Activated CD4-positive, alpha-beta T cell treated with anti-CD3 and anti-CD28 coated beads for 48 hours (primary cell): ENCODE measurements around the gene REPIN1.

Experiments used
- DNase-seq: peaks from one replicate; pipeline ENCODE4 v3.0.0-alpha.2; 2020

Gene REPIN1

DNA sequence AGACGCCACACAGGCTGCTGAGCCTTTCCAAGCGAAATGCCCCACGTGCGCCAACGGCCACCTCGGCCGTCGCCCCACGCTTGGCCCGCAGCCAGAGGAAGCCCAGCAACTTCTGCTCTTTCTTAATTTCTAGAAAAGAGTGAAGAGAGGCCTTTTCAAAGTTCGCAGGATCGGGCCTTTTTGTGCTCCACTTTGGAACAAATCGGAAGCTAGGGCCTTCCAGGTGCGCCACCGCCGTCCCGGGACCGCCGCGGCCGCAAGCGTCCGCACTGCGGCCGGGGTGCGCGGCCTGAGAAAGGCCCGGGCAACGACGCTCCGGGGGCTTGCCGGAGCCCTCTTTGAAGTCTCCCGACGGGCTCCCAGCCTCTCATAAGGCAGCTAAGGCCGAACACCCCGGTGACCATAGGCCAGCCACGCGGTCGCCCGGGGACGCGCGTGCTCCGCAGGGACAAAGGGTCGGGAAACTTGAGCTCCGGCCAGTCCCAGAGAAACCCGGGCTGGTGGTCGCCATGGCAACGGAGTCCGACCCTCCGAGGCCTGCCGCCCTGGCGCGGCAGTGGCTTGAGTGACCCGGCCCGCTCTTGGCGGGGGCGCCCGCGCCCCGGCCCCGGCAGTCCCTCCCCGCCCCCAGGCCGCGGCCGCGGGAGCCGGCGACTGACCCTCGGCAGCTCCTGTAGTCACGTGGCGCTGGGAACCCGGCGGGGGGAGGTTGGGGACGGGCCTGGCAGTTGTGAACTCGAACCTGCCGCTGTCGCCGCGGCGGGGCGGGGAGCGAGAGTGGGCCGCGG, at the start of gene REPIN1:
Gene REPIN1 (plus strand): TSS at position 727 of the 788 bp plus-strand sequence. CDS start 890 bp downstream, outside the sequence.
- peak; percentile 87 for DNase-seq

DNA sequence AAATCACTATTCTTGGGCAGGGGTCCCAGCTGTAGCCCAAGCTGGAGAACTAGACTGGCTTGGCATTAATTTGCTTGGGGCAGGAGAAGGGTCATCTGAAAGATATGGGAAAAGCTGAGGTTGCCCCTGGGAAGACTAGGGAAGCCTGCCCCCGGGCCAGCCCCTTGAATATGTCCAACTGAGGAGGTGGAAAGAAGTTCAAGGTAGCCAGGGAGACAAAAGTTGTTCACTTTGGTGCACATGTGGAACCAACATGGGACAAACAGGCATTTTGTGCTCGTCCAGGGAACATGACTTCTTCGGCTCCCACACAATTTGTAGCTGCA, 46.9 kb upstream of the REPIN1 start:
- DNase-seq: no peak

DNA sequence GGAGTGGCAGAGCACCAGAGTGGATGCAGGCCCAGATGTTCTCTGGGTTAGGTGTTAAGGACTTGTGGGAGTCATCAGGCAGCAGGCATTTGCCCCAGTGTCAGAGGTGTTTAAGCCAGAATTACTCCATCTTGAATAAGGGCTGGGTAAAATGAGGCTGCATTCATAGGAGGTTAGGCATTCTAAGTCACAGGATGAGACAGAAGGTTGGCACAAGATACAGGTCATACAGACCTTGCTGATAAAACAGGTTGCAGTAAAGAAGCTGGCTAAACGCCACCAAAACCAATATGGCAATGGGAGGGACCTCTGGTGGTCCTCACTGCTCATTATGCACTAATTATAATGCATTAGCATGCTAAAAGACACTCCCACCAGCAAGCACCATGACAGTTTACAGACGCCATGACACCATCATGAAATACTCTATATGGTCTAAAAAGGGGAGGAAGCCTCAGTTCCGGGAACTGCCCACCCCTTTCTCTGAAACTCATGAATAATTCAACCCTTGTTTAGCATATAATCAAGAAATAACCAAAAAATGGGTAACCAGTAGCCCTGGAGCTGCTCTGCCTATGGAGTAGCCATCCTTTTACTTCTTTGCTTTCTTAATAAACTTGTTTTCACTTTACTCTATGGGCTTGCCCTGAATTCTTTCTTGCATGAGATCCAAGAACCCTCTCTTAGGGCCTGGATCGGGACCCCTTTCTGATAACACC, 46.3 kb upstream of the REPIN1 start:
- DNase-seq: peak; percentile 83

DNA sequence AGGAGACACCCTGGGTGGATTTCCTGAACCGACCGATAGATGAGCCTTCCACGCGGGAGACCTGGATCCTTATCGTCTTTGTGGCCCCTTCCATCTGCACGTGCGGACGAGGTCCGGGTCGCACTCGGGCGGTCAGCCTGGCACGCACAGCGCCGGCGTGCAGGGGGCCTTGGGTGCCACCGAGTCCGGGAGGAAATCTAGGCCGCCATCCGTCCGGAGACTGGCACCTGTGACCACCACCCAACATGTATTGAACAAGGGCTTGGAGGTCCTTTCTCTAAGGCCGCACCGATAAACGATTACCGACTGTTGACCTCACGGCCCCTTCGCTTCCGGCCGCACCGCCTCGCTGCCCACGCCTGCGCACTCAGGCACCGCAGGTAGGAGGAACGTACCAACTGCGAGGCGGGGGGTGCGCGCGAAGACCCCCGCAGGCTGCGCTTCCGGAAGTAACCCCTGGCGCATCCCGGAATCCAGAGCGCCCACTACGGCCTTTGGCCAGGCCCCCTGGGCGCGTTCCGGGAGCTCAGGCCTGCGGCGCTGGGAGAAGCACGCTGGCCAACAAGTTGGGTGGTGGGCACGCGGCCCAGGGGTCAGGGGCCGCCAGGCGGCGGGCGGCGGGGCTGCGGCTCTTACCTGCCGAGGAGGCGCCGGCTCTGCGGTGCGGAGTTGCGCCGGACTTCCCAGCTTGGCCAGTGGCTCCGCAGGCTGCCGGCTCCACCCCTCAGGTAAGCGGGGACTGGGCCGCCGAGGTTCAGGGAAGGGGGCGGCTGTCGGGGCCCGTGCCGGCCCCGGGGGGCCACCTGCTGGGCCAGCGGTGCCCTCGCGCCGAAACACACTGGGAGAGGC, 45.6 kb upstream of the REPIN1 start, which contains the start of the genes ACTR3C and LRRC61:
Gene ACTR3C (minus strand): TSS at position 713 of the 849 bp plus-strand sequence. CDS start 28,249 bp downstream, outside the sequence.
Gene LRRC61 (plus strand): TSS at position 523 of the 849 bp plus-strand sequence. CDS start 13,507 bp downstream, outside the sequence.
- DNase-seq: peak; percentile 75

DNA sequence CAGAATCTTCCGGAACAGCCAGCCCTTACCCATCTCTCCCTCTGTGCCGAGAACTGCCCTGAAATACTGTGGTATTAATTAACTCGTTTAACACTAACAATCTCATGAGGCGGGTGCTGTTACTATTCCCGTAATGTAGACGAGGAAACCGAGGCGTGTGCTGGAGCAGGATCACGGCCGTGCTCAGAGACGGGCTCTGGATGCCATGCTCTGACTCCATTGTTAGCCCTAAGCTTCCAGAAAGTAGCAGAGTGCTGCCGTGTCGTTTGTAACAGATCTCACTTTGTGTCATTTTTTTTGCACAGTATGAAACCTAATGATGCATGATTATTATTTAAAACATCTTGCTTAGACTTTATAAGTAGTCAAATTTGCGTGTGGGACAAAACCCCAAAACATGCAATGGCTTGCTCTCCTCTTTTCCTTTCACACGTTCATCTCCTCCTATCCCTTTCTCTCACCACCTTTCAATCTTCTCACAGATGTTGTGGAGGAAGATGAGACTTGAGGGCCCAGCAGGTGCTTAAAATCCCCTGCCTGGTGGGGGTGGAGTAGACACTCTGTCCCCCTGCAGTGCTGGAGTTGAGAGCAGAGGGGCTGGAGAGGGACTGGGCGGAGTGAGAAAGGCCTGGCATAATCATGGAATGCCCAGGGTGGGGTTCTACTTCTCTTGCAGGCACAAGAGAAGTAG, 44.8 kb upstream of the REPIN1 start:
- DNase-seq: no peak

DNA sequence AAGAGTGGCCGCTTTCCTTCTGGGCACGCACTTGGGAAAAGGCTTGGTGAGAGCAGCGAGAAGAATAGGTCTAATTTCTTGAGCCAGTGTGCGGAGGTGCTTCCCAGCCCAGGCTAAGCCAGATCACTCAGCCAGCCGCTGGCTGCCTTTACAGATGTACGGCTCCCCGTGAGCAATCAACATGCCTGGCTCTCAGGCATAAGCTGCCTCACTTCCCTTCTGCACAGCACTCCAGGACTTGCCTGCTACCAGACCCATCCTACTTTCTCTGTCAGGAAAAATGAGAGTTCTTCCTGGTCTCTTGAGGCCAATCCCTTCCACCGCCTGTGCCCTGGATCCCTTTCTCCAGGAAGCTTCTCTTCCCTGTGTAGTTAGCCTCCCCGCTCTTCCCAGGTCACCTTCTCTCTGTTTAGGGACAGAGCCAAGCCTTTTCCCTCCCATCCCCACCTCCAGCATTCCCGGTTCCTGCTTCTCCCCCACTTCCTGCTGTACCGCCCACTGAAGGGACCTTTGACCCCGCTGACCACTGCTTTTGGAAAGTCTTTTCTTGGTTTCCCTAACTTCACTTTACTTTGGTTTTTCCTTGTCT, 44.2 kb upstream of the REPIN1 start:
- peak; percentile 21 for DNase-seq

DNA sequence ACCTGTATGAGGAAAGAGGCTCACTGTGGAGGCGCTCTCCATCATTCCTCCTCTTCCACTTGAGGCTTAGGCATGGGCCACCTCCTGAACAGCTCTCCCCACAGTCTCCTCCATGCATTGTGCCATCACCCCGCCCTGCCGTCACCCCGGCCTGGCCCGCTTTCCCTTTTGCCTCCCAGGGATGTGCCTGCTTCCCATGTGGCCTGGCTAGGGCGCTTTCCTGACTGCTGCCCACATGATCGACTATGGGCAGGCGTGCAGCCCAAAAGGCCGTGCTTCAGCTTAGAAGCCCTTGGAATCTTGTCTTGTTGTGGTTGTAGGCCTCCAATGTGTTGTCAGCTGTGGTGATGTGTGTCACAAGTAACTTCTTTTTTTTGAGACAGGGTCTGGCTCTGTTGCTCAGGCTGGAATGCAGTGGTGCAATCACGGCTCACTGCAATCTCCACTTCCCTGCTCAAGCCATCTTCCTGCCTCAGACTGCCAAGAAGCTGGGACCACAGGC, 43.5 kb upstream of the REPIN1 start:
- DNase-seq: no peak

DNA sequence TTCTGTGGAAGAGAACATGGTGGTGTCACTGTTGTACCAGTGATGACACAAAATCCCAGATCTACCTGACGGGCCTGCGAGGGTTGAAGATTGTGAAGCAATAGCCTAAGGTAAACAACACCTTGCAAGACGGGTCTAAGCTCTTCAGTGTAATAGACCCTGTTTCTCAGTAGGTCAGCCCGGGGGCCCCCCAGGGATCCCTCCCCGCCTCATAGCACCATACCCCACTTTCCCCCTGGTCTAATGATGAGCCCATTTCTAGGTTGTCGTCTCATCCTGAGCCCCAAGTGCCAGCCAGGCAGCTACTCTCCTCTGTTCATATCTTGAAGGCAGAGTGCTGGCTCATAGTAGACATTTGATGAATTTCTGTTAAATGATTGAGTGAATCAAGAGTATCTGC, 42.7 kb upstream of the REPIN1 start:
- DNase-seq: no peak

DNA sequence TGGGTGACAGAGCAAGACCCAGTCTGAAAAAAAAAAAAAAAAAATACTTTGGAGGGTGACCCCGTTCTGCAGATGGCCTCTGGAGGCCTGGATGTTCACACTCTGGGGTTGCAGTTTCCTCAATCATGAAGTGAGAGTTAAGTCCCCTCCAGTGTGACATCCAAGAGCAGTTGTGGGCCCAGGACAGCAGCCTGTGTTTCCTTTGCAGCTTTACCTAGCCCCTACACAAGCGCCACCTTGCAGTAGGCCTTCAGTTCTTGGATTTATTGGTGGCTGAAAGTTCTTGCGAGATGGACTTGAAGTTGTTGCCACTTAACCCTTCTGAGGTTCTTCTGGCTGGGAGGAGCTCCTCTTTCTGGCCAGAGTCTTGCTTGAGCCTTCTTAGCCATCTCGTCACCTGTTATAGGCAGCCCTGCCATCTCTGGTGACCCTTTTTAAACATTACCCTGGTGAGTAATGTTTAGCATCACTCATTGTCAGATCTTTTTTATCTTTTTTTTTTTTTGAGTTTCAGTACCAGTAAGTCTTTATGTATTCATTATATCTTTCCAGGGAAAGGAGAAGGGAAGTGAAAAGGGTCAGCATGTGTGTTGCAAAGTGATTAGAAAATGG, 41.9 kb upstream of the REPIN1 start:
- DNase-seq: no peak

DNA sequence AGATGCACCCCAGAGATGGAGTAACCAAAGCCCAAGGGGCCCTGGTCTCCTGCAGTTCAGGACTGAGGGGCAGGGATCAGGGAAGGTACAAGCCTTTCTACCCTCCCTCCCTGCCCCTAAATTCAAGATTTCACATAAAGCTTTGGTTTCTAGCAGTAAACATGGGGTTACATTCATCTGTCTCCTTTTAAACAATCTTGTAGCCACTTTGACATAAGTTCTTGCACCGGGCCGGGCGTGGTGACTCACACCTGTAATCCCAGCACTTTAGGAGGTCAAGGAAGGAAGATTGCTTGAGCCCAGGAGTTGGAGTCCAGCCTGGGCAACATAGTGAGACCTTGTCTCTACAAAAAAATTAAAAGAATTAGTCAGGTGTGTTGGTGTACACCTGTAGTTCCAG, 41.3 kb upstream of the REPIN1 start:
- DNase-seq: no peak

DNA sequence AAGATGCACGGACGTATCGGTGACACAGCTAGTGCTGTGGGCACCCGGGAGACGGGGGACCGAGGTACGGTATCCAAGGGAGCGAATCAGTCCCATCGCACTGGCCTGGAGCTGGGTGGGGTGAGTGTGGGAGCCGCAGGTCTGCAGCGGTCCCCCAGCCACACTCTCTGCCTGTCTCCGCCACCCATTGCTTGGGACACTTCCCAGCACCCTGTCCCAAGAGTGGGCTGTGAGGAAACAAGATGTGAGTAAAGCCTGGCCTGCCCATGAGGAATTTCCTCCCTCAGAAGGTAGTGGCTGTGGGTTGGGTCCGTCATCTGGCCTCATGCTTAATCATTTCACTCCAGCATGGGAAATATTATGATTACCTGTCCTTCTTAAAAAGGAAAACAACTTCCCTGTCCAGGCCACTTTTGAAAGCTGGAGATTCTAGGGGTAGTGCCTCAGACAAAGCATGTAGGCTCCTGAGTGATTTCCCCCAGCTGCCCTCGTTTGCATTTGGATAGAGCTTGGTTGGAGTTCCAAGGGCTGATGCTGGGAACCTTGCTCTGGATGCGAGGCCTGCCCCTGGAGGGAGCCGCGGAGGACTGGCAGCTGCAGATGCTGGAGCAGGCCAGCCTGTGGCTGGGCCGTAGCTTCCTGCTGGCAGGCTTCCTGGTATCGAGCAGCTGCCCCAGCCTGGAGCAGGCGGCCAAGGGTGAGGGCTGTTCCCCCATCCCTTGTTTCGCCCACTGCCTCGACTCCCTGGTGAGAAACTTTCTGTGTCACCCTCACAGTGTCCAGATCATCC, 39.1 kb upstream of the REPIN1 start:
- DNase-seq: no peak

DNA sequence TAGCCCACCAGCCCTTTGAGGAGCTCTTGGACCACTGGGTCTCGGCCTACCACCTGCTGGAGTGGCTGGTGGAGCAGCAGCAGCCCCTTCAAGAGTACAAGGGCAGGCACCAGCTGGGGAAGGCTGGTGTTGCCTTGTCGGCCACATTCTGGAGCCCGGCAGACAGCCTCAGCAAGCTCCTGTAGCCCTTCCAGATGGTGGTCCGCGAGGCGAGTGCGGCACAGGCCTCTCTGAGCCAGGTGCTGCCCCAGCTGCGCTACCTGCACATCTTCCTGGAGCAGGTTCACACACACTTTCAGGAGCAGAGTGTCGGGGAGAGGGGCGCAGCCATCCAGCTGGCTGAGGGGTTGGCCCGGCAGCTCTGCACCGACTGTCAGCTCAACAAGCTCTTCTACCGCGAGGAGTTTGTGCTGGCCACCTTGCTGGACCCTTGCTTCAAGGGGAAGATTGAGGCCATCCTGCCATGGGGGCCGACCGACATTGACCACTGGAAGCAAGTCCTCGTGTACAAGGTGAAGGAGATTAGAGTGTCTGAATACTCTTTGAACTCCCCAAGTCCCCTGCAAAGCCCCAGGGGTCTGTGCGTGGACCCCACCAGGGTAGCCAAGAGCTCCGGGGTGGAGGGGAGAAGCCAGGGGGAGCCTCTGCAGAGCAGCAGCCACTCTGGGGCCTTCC, 38.3 kb upstream of the REPIN1 start:
- no peak for DNase-seq

DNA sequence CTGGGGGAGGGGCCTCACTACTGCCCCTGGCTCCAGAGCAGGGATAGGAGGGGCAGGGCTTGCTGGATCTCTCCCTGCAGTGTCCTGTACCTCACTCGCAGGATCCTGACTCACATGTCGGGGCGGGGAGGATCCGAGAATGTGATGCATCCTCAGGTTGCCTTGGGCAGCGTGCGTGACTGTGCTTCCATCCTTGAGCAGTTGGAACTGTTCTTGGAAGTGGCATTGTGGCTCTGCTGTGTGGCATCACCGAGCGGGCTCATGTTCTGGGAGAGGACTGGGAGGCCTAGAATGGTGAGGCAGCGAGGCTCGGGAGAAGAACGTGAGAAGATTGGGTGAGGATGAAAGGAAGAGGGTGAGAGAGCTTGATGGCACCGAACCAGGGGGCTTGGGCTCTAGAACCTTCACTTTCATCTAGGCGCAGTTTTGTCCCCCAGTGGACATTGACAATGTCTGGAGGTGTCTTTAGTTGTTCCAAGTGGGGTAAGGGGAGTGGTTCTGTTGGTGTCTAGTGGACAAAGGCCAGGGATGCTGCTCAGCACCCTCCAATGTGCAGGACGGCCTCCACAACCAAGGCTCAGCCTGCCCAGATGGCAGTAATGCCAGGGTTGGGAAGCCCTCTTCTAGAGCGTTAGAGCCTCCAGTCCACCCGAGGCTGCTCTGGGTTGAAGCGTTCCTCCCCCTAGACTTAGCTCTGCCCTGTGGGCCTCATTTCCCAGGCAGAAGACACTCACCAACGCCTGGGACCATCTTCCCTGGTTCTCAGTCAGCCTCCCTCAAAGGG, 35.6 kb upstream of the REPIN1 start:
- DNase-seq: no peak

DNA sequence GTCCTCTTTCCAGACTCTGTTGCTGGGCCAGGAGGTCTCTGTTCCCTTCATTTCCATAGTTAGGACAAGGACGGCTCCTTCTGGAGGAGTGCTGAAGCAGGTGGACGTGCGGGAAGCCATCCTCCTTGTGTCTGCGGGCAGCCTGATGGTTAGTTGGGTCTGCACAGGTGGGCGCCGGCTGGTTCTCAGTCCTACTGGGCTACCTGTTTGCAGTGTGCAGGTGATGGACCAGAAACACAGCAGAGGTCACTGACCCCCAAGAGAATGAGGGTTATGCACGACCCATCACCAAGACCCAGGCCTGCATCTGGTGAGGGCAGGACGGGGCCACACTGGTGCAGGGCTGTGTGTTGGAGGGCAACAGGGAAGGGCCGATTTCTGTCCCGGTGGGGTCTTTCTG, 35.0 kb upstream of the REPIN1 start:
- no peak for DNase-seq

DNA sequence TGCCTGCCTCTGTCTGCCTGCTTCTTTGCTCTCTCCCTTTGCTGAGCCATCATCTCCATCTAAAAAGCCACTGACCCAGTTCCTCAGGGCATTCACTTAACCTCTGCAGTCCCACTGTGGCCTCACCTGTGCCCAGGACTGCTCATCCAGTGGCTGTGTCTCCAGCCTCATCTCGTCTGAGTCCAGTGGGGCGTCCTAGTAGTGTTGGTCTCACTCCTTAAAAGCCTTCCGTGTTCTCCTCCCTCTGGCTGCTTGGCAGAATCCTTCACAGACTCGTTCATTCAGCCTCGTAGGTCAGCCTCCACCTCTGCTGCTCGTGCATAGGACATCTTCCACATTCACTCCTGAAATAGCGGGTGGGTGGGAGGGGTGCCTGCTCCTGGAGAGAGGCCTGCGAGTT, 34.5 kb upstream of the REPIN1 start:
- no peak for DNase-seq

DNA sequence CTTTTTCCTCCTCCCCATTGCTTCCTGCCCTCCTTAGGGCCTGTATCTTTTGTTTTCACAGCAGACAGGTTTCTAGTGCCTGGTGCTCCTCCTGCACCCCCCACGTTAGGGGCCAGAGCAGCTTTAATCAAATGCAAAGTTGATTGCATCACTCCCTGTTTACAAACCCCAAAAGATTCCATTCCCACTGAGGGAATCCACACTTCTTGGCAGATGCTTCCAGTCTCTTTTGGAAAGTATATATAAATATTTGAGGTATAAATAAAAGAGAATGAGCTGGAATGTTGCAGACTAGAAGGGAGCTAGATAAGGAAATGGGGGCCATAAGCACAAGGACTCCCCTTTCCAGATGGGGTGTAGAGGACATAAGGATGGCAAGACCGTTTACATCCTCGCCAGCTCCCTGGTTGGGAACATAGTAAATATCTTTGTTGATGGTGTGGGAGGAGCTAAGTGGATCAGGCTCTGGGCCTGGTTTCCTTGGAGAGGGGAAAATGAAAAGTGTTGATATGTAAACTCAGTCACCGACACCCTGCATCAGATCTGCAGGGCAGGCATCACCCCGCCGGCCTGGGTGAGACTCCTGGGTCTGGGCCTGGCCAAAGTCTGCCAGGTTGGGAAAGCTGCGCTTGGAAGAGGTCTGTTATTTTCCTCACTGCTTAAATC, 33.4 kb upstream of the REPIN1 start:
- no peak for DNase-seq

DNA sequence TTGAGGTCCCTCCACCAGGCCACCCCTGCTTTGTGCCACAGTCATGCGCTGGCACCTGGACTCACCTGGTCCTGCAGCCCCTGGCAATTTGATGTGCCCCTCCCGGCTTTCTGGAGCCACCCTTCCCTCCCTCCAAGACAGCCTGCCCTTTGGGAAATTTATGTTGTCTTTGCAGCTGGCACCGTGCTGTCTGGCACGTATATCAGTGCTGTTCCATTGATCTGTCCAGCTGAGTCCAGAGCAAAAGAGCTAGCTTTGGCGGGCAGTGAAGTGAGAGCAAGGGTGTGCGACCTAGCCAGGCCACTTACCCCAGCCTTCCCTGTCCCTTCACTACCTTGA, 32.9 kb upstream of the REPIN1 start:
- DNase-seq: no peak

DNA sequence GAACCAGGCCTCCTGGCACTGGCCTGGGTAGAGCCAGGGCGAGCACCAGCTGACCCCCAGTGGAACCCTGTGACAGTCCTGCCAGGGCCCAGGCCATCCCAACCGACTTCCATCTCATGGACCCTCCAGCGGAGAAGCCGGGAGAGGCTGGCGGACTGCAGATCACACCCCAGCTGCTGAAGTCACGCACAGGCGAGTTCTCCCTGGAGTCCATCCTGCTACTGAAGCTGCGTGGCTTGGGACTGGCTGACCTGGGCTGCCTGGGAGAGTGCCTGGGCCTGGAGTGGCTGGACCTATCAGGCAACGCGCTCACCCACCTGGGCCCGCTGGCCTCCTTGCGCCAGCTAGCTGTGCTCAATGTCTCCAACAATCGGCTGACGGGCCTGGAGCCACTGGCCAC, 31.9 kb upstream of the REPIN1 start:
- DNase-seq: no peak

DNA sequence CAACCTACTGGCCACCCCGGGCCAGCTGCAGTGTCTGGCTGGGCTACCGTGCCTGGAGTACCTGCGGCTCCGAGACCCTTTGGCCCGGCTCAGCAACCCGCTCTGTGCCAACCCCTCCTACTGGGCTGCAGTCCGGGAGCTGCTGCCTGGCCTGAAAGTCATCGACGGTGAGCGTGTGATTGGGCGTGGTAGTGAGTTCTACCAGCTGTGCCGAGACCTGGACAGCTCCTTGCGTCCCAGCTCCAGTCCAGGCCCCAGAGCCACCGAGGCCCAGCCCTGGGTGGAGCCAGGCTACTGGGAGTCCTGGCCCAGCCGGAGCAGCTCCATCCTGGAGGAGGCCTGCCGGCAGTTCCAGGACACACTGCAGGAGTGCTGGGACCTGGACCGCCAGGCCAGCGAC, 31.4 kb upstream of the REPIN1 start:
- DNase-seq: no peak
